ENCODE results near the gene TCP1. TPM values are rescaled to one million over a fixed set of nuclear protein-coding genes. Genes with fewer than 3 reads are reported as not detected.

Gene TCP1
- 170 and 174 TPM in 2 replicates for total RNA-seq

DNA sequence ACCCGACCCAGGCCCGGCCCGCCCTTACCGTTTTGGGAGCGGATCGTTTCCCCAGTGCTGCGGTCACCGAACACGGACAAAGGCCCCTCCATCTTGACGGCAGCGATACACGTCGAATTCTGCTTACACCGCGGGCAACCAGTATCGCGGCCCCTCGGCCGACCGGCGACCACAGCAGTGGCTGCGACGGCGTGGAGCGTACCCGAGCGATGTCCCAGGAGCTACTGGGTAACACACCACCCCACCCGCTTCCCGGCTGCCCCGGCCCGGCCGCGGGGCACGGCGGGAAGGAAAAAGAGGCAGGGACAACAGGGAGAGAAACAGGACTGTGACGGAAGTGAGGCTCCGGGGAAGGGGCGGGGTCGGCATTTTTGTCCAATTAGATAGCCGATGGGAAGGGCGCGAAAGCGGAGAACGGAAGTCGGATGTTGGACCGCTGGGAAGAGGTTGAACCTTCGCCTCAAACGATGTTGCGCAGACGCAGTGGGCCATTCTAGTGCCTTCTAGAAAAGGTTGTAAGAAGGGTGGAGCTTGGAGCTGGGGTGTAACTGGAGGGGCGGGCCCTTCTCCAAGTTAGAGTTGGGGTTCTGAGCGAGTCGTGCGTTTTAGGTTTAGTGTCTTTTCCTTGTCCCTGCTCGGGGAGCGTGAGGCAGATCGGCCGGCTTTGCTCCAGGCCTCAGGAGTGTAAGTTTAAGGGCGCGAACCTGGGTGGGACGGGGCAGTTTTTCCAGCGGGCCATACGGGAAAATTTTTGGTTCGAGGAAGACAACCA is at the start of gene TCP1:
Gene TCP1 (minus strand): TSS at position 226 of the 772 bp plus-strand sequence. CDS start 134 bp downstream, at position 92.
- peaks cover 82% of the 10 kb centered on the region for H3K79me2 ChIP-seq (ENCODE audit: insufficient read depth, low read length)
- peak; percentile 98 for DNase-seq (ENCODE audit: insufficient read length, low spot score, missing footprints)
- peak within 1 kb of the TSS; percentile 82 for H3K27ac ChIP-seq (ENCODE audit: low read depth, low read length)
- peaks cover 21% of the 10 kb centered on the region for H4K20me1 ChIP-seq (ENCODE audit: insufficient read depth, low read length)
- H3K9me3 ChIP-seq (ENCODE audit: low read depth, low read length) = no peaks in the 10 kb centered on the region
- H3K27me3 ChIP-seq (ENCODE audit: insufficient read depth, low read length) = no peaks in the 10 kb centered on the region
- peak within 1 kb of the TSS; percentile 82 for H3K4me3 ChIP-seq (ENCODE audit: insufficient read depth, low read length)
- H3K4me1 ChIP-seq (ENCODE audit: insufficient read depth, low read length) = peaks cover 26% of the 10 kb centered on the region
- TF ChIP-seq, protein P1, sequence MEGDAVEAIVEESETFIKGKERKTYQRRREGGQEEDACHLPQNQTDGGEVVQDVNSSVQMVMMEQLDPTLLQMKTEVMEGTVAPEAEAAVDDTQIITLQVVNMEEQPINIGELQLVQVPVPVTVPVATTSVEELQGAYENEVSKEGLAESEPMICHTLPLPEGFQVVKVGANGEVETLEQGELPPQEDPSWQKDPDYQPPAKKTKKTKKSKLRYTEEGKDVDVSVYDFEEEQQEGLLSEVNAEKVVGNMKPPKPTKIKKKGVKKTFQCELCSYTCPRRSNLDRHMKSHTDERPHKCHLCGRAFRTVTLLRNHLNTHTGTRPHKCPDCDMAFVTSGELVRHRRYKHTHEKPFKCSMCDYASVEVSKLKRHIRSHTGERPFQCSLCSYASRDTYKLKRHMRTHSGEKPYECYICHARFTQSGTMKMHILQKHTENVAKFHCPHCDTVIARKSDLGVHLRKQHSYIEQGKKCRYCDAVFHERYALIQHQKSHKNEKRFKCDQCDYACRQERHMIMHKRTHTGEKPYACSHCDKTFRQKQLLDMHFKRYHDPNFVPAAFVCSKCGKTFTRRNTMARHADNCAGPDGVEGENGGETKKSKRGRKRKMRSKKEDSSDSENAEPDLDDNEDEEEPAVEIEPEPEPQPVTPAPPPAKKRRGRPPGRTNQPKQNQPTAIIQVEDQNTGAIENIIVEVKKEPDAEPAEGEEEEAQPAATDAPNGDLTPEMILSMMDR (IDR thresholded peaks at IDR 0.05; ENCODE audit: extremely low read depth, low read depth, low read length) = no peak
- H2AFZ ChIP-seq (ENCODE audit: low read length) = peak within 1 kb of the TSS; percentile 89
- H3K36me3 ChIP-seq (ENCODE audit: insufficient read depth, low read length) = peaks cover 47% of the 10 kb centered on the region
- peak within 1 kb of the TSS; percentile 99 for H3K4me2 ChIP-seq (ENCODE audit: insufficient read depth, low read length)

DNA sequence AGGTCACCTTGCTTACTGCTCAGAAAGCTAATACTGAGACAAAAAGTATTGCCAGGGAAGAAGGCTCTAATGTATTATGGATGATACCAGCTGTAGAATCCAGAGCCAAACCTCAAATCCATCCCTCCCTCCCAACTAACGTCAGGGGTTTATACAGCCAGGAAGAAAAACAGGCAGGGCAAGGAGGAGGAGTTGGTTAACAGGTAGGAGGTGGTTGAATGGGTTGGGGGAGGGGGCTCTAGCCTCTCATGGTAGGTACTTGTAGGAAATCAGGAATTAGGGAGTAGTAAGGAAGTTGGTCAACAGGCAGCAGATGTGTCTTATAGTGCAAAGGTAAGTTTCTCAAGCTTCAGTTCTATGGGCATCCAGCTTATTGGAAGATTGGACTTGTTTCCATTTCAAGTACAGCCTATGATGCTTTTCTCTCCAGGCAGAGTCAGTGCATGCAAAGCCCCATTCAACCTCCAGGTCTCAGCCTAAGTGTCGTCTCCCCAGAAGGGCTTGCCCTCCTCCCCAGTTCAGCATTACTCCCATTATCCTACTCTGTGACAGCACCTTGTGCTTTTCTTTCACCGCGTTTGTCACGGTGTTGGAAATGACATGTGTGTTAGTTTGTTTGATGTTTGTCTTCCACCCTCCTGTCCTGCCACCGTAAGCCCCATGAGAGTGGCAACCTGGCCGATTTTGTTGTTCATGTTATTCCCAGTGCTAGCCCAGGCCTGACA is 48.8 kb upstream of the TCP1 start:
- Histone ChIP-seq H2AFZ (ENCODE audit: low read length) (no peak overlapping the region), H3K9me3 (ENCODE audit: low read depth, low read length) (no peaks in the 10 kb centered on the region), H3K27me3 (ENCODE audit: insufficient read depth, low read length) (no peaks in the 10 kb centered on the region), H4K20me1 (ENCODE audit: insufficient read depth, low read length) (no peaks in the 10 kb centered on the region), H3K4me2 (ENCODE audit: insufficient read depth, low read length) (no peak overlapping the region), H3K4me3 (ENCODE audit: insufficient read depth, low read length) (no peak overlapping the region), H3K27ac (ENCODE audit: low read depth, low read length) (no peak overlapping the region), H3K36me3 (ENCODE audit: insufficient read depth, low read length) (no peaks in the 10 kb centered on the region), H3K79me2 (ENCODE audit: insufficient read depth, low read length) (no peaks in the 10 kb centered on the region), H3K4me1 (ENCODE audit: insufficient read depth, low read length) (peaks cover 15% of the 10 kb centered on the region)
- DNase-seq (ENCODE audit: insufficient read length, low spot score, missing footprints) = no peak
- TF ChIP-seq, protein P1 (IDR thresholded peaks at IDR 0.05; ENCODE audit: extremely low read depth, low read depth, low read length) = no peak

DNA sequence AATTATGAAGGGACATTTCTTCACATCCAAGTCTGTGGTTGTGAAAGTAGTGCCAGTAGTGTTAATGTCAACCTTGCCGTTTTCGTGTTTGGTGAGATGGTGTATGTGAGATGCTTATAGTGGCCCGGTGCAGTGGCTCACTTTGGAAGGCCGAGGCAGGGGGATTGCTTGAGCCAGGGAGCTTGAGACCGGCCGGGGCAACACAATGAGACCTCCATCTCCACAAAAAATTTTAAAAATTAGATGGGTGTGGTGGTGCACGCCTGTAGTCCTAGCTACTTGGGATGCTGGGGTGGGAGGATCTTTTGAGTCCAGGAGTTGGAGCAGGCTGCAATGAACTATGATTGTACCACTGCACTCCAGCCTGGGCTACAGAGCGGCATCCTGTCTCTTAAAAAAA is 48.1 kb upstream of the TCP1 start:
- H4K20me1 ChIP-seq (ENCODE audit: insufficient read depth, low read length) = no peaks in the 10 kb centered on the region
- no peaks in the 10 kb centered on the region for H3K79me2 ChIP-seq (ENCODE audit: insufficient read depth, low read length)
- DNase-seq (ENCODE audit: insufficient read length, low spot score, missing footprints) = no peak
- H3K27ac ChIP-seq (ENCODE audit: low read depth, low read length) = no peak overlapping the region
- TF ChIP-seq, protein P1 (IDR thresholded peaks at IDR 0.05; ENCODE audit: extremely low read depth, low read depth, low read length) = no peak
- no peak overlapping the region for H3K4me2 ChIP-seq (ENCODE audit: insufficient read depth, low read length)
- H3K4me1 ChIP-seq (ENCODE audit: insufficient read depth, low read length) = peaks cover 21% of the 10 kb centered on the region
- no peaks in the 10 kb centered on the region for H3K27me3 ChIP-seq (ENCODE audit: insufficient read depth, low read length)
- no peaks in the 10 kb centered on the region for H3K36me3 ChIP-seq (ENCODE audit: insufficient read depth, low read length)
- no peak overlapping the region for H3K4me3 ChIP-seq (ENCODE audit: insufficient read depth, low read length)
- no peak overlapping the region for H2AFZ ChIP-seq (ENCODE audit: low read length)
- H3K9me3 ChIP-seq (ENCODE audit: low read depth, low read length) = no peaks in the 10 kb centered on the region
